ENCODE results near the gene GNB4.
A peak's percentile ranks its signal among the peaks of the same experiment; 100 is the strongest.

Gene GNB4

DNA sequence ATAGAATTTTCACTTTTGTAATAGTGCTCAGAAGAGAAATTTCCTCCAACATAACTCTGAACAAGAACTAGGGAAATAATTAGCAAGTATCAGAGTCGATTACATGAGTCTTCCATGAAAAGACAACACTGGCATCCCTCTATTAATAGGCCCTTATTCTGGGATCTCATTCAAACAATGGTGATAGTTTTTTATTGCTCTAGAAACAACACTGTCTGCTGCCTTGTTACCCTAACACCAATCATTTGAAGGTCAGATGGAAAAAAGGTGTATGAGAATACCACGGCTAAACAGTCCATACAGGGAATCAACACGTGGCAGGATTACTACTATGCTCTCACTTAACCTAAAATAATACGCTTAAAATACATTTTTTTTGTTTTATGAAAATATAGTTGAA is 35.9 kb downstream of the GNB4 start:
- TF ChIP-seq, protein P1, sequence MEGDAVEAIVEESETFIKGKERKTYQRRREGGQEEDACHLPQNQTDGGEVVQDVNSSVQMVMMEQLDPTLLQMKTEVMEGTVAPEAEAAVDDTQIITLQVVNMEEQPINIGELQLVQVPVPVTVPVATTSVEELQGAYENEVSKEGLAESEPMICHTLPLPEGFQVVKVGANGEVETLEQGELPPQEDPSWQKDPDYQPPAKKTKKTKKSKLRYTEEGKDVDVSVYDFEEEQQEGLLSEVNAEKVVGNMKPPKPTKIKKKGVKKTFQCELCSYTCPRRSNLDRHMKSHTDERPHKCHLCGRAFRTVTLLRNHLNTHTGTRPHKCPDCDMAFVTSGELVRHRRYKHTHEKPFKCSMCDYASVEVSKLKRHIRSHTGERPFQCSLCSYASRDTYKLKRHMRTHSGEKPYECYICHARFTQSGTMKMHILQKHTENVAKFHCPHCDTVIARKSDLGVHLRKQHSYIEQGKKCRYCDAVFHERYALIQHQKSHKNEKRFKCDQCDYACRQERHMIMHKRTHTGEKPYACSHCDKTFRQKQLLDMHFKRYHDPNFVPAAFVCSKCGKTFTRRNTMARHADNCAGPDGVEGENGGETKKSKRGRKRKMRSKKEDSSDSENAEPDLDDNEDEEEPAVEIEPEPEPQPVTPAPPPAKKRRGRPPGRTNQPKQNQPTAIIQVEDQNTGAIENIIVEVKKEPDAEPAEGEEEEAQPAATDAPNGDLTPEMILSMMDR (IDR thresholded peaks at IDR 0.05; ENCODE audit: borderline replicate concordance, control extremely low read depth, extremely low read depth, insufficient read depth, missing control alignments): no peak
- no peak for DNase-seq (ENCODE audit: low spot score)
- in situ Hi-C loops (cut with MboI; ENCODE audit: low sequenced_read_pairs, unreplicated experiment): loop anchor here (25.0 kb wide), 1 partner anchor 147 kb away; the partner anchor contains the start of gene ACTL6A

DNA sequence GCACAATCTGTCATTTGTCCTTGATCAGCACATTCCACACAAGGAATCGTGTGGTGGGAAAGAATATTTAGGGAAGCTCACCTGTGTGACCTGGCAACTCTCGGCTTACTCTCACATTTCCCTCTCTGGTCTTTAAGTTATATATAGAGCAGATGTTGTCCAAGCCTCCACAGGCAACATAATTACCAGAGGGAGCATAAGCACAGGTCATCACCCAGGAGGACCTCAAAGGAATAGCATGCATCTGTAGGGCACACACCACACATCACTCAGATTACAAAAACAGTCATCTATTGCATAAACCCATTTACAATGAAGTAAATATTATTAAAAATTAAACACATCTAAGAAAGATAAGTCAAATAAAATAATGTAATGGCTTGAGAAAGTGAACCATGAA is 36.5 kb downstream of the GNB4 start:
- DNase-seq (ENCODE audit: low spot score): no peak
- in situ Hi-C loops (cut with MboI; ENCODE audit: low sequenced_read_pairs, unreplicated experiment): loop anchor here (25.0 kb wide), 1 partner anchor 147 kb away; the partner anchor contains the start of gene ACTL6A
- TF ChIP-seq, protein P1 (IDR thresholded peaks at IDR 0.05; ENCODE audit: borderline replicate concordance, control extremely low read depth, extremely low read depth, insufficient read depth, missing control alignments): no peak

DNA sequence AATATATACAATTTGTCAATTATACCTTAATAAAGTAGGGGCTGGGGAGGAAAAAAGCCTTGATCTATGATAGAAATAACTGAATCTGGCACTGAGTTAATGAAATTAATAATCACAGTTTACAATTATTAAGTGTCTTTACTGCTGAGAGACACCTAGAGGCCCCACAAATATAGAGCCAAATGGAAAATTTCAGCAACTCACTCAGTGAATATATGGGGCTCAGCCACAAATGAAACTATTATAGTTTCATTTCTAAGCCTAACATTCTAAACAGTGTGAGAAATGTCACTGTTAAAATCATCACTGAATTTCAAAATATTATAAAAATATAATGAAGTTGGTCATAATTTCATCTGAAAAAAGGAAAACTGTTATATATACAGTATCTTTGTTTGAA is 40.3 kb downstream of the GNB4 start:
- in situ Hi-C loops (cut with MboI; ENCODE audit: low sequenced_read_pairs, unreplicated experiment): loop anchor here (25.0 kb wide), 1 partner anchor 151 kb away; the partner anchor contains the start of gene ACTL6A
- TF ChIP-seq, protein P1 (IDR thresholded peaks at IDR 0.05; ENCODE audit: borderline replicate concordance, control extremely low read depth, extremely low read depth, insufficient read depth, missing control alignments): no peak
- no peak for DNase-seq (ENCODE audit: low spot score)

DNA sequence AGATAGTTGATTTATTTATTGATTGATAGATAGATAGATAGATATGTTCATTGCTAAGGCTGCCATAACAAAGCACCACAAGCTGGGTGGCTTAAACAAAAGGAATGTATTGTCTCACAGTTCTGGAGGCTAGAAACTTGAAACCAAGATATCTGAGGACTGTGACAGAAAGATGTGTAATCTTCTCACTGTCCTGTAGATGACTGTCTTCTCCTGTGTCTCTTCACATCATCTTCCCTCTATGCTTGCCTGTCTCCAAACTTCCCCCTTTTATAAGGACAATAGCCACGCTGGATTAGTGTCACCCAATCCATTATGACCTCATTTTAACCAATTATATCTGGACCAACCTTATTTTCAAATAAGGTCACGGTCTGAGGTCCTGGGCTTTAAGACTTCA is 40.9 kb downstream of the GNB4 start:
- DNase-seq (ENCODE audit: low spot score): no peak
- TF ChIP-seq, protein P1 (IDR thresholded peaks at IDR 0.05; ENCODE audit: borderline replicate concordance, control extremely low read depth, extremely low read depth, insufficient read depth, missing control alignments): peak; percentile 11
- in situ Hi-C loops (cut with MboI; ENCODE audit: low sequenced_read_pairs, unreplicated experiment): loop anchor here (25.0 kb wide), 1 partner anchor 152 kb away; the partner anchor contains the start of gene ACTL6A

DNA sequence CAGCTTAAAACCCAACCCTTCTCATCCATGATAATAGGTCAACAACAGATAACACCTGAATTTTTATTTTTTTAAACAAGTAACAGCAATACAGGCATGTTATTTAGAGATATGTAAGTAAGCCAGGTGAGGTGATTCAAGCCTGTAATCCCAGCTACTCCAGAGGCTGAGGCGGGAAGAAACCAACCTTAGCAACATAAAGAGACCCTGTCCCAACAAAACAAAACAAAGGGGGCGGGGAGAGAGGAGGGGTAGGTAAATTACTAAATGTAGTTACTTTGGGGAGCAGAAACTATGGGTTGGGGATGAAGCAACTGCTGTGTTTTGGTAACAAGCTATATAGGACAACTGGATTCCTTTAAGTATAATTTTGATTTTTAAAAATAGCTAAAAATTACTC is 47.0 kb downstream of the GNB4 start:
- in situ Hi-C loops (cut with MboI; ENCODE audit: low sequenced_read_pairs, unreplicated experiment): loop anchor here (25.0 kb wide), 1 partner anchor 158 kb away; the partner anchor contains the start of gene ACTL6A
- TF ChIP-seq, protein P1 (IDR thresholded peaks at IDR 0.05; ENCODE audit: borderline replicate concordance, control extremely low read depth, extremely low read depth, insufficient read depth, missing control alignments): no peak

DNA sequence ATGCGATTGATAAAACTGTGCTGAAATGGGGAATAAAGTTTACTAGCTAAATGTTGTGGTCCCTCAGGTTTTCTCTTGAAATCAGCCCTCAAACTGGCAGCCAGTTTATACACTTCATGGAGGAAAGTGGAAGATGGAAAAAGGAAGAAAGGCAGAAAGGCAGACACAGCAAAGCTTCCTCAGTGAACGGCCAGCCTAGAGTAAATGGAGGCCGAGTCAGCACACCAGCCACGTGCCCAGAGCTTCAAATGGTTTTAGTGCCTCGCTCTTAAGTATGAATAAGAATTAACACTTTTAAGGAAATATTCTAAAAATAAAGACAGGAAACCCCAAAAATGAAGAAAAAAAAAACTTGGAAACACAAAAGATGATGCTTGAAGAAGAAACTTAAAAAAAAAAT is 48.3 kb downstream of the GNB4 start:
- TF ChIP-seq, protein P1 (IDR thresholded peaks at IDR 0.05; ENCODE audit: borderline replicate concordance, control extremely low read depth, extremely low read depth, insufficient read depth, missing control alignments): no peak
- no peak for DNase-seq (ENCODE audit: low spot score)
- in situ Hi-C loops (cut with MboI; ENCODE audit: low sequenced_read_pairs, unreplicated experiment): loop anchor here (25.0 kb wide), 1 partner anchor 159 kb away; the partner anchor contains the start of gene ACTL6A

More for the DNA sequence above, 47.0 kb downstream of the GNB4 start:
- no peak for DNase-seq (ENCODE audit: low spot score)

Measured in GM13976 (cell line).